ENCODE results near the gene UGT1A4. TPM values are rescaled to one million over a fixed set of nuclear protein-coding genes. Genes with fewer than 3 reads are reported as not detected.

UGT1A4 gene
- total and polyA plus RNA-seq, 10 of the 15 experiments (the other 5 are each of a cell fraction or from before 2014, with no cell fraction given): not detected

- H3K4me3 ChIP-seq: no peak overlapping the region
- H3K27ac ChIP-seq (ENCODE audit: control insufficient read depth, insufficient read depth): no peak overlapping the region
- no TSS peak for BruUV-seq (replicated peaks)
- DNase-seq (ENCODE audit: low read depth, low spot score) (no peak), FAIRE-seq (no peak), ATAC-seq (no peak)
- TF ChIP-seq GABPA (IDR thresholded peaks at IDR 0.05; ENCODE audit: low read depth): no peak
- TF ChIP-seq ZNF384 (IDR thresholded peaks at IDR 0.05; ENCODE audit: borderline replicate concordance, low read depth, low read length): no peak
- TF ChIP-seq SIN3A (IDR thresholded peaks at IDR 0.05; ENCODE audit: low read depth, low read length): no peak
- TF ChIP-seq RELB (IDR thresholded peaks at IDR 0.05; ENCODE audit: low read depth): no peak
- no peak for TF ChIP-seq PAX8 (IDR thresholded peaks at IDR 0.05)
- no peak for TF ChIP-seq BCL3 (IDR thresholded peaks at IDR 0.05; ENCODE audit: borderline replicate concordance, insufficient read depth, low read depth, low read length, poor library complexity, severe bottlenecking)
- TF ChIP-seq JUNB (IDR thresholded peaks at IDR 0.05): no peak
- no peak for TF ChIP-seq NFYB (IDR thresholded peaks at IDR 0.05; ENCODE audit: insufficient read depth, low read depth, low read length)
- TF ChIP-seq KAT2A (conservative IDR thresholded peaks at IDR 0.05; ENCODE audit: control insufficient read depth, low read depth, low read length): no peak
- no peak for TF ChIP-seq FOS (IDR thresholded peaks at IDR 0.05; ENCODE audit: borderline replicate concordance, extremely low read depth, insufficient read length)
- no peak for TF ChIP-seq MTA3 (IDR thresholded peaks at IDR 0.05; ENCODE audit: borderline replicate concordance, low read length)
- TF ChIP-seq NR2C2 (IDR thresholded peaks at IDR 0.05; ENCODE audit: borderline replicate concordance, control insufficient read depth, insufficient read length, low read depth): no peak
- TF ChIP-seq HCFC1 (IDR thresholded peaks at IDR 0.05; ENCODE audit: low read length): no peak
- no peaks in the 10 kb centered on the region for H3K4me1 ChIP-seq (ENCODE audit: control insufficient read depth, insufficient read depth, low read length)
- H3K9ac ChIP-seq (ENCODE audit: control insufficient read depth, insufficient read depth, low read length): no peak overlapping the region
- no peaks in the 10 kb centered on the region for H4K20me1 ChIP-seq (ENCODE audit: control insufficient read depth, insufficient read depth)
- no peaks in the 10 kb centered on the region for H3K36me3 ChIP-seq (ENCODE audit: control insufficient read depth in 2 of 2, insufficient read depth in 2 of 2, low read length in 1 of 2)
- H3K9me3 ChIP-seq (replicated peaks; ENCODE audit: control insufficient read depth, insufficient read depth, low read length): no peaks in the 10 kb centered on the region; the same call in 2 of the 3 replicates
- SMC1A ChIA-PET (ENCODE audit: uncharacterized antibody, unreplicated experiment): no interaction called here
- no peak overlapping the region for H2AFZ ChIP-seq (ENCODE audit: control insufficient read depth, low read depth, low read length)
- H3K79me2 ChIP-seq (ENCODE audit: control insufficient read depth, insufficient read depth, low read length): no peaks in the 10 kb centered on the region
- WGBS (ENCODE audit: insufficient coverage, insufficient replicate concordance, low lambda C conversion rate, missing lambda C conversion rate): 63% methylated on average over 4 of the region's 4 CpGs
- RAD21 ChIA-PET (ENCODE audit: unreplicated experiment): no interaction called here
- H3K27me3 ChIP-seq (replicated peaks in 1 of 2; ENCODE audit: control insufficient read depth in 2 of 2, insufficient read depth in 2 of 2, low read length in 1 of 2): no peaks in the 10 kb centered on the region
- no peak overlapping the region for H3K4me2 ChIP-seq (ENCODE audit: control insufficient read depth, insufficient read depth)
- POLR2A ChIA-PET: no interaction called here
- CTCF ChIA-PET: interaction anchor here (1.0 kb wide), 1 partner anchor 15 kb away, joined by 3 read pairs; no protein-coding TSS in a partner anchor
- intact Hi-C loops (cut with micrococcal nuclease; ENCODE audit: unreplicated experiment) (no loop called here), in situ Hi-C loops (cut with MboI) (no loop called here)
Measured at GRCh38 chr2:233780771-233781170, 62.2 kb downstream of the UGT1A4 start.

Measured in GM12878 (cell line).